Prostate gland (tissue), 2 donors: ENCODE results near the gene UBE2Q2.

Experiments used
- POLR2A ChIP-seq: fragments of 450-650 bp; IDR thresholded peaks from one replicate; pipeline ENCODE4 v1.6.1; 2016; ENCODE audit warnings: antibody characterized with exemption, mild to moderate bottlenecking
- TF ChIP-seq, protein P1 (sequence below), 4 experiments: fragments of 200-600 bp in 2 of 4; fragments of 450-650 bp in 2 of 4; sonication (generic) in 2 of 4; IDR thresholded peaks; 1 replicate in 3 of 4; 2 replicates in 1 of 4; pipeline ENCODE4 v1.5.1; 2016 to 2019; ENCODE audit warnings: antibody characterized with exemption in 4 of 4, mild to moderate bottlenecking in 2 of 4, moderate library complexity in 2 of 4

- TF ChIP-seq, protein P1, sequence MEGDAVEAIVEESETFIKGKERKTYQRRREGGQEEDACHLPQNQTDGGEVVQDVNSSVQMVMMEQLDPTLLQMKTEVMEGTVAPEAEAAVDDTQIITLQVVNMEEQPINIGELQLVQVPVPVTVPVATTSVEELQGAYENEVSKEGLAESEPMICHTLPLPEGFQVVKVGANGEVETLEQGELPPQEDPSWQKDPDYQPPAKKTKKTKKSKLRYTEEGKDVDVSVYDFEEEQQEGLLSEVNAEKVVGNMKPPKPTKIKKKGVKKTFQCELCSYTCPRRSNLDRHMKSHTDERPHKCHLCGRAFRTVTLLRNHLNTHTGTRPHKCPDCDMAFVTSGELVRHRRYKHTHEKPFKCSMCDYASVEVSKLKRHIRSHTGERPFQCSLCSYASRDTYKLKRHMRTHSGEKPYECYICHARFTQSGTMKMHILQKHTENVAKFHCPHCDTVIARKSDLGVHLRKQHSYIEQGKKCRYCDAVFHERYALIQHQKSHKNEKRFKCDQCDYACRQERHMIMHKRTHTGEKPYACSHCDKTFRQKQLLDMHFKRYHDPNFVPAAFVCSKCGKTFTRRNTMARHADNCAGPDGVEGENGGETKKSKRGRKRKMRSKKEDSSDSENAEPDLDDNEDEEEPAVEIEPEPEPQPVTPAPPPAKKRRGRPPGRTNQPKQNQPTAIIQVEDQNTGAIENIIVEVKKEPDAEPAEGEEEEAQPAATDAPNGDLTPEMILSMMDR (IDR thresholded peaks at IDR 0.05), result no peak
- no peak for TF ChIP-seq POLR2A
Measured at GRCh38 chr15:75849167-75849566, 5.9 kb downstream of the UBE2Q2 start.
